WERI-Rb-1 (cell line): ENCODE results near the gene TVP23B.

ENCODE experiments used
- DNase-seq: peaks from one replicate; pipeline ENCODE4 v3.0.0-alpha.2; 2020
- H3K27ac ChIP-seq: fragments of 250-450 bp; sonication (Bioruptor Pico); 2 replicates; pipeline ENCODE4 v1.5.1; 2020; ENCODE audit warnings: mild to moderate bottlenecking, moderate library complexity
- H3K27me3 ChIP-seq: fragments of 250-450 bp; sonication (Bioruptor Pico); 2 replicates; pipeline ENCODE4 v1.5.1; 2021; ENCODE audit warnings: mild to moderate bottlenecking, low read depth, moderate library complexity; ENCODE audit not compliant: insufficient read depth, severe bottlenecking
- H3K36me3 ChIP-seq: fragments of 250-450 bp; sonication (Bioruptor Pico); 2 replicates; pipeline ENCODE4 v1.5.1; 2020; ENCODE audit warnings: mild to moderate bottlenecking, moderate library complexity
- H3K4me3 ChIP-seq: 2 replicates; pipeline ENCODE4 v1.5.1; 2011; ENCODE audit warnings: low read depth, mild to moderate bottlenecking, control low read depth, low read length
- H3K9me3 ChIP-seq: fragments of 250-450 bp; sonication (Bioruptor Pico); 2 replicates; pipeline ENCODE4 v1.5.1; 2021; ENCODE audit warnings: mild to moderate bottlenecking, moderate library complexity; ENCODE audit not compliant: severe bottlenecking
- TF ChIP-seq, protein P1 (sequence below): IDR thresholded peaks from 2 replicates; pipeline ENCODE4 v1.5.1; 2011; ENCODE audit warnings: low read depth, mild to moderate bottlenecking, control low read depth, inconsistent platforms, low read length

The TVP23B gene

GRCh38 chr17:18855831-18856569, 75.0 kb downstream of the TVP23B start:
- H3K27me3 ChIP-seq: no peaks in the 10 kb centered on the region
- DNase-seq: peak; percentile 92
- TF ChIP-seq, protein P1, sequence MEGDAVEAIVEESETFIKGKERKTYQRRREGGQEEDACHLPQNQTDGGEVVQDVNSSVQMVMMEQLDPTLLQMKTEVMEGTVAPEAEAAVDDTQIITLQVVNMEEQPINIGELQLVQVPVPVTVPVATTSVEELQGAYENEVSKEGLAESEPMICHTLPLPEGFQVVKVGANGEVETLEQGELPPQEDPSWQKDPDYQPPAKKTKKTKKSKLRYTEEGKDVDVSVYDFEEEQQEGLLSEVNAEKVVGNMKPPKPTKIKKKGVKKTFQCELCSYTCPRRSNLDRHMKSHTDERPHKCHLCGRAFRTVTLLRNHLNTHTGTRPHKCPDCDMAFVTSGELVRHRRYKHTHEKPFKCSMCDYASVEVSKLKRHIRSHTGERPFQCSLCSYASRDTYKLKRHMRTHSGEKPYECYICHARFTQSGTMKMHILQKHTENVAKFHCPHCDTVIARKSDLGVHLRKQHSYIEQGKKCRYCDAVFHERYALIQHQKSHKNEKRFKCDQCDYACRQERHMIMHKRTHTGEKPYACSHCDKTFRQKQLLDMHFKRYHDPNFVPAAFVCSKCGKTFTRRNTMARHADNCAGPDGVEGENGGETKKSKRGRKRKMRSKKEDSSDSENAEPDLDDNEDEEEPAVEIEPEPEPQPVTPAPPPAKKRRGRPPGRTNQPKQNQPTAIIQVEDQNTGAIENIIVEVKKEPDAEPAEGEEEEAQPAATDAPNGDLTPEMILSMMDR: no peak
- peak overlapping the region; percentile 72 for H3K4me3 ChIP-seq
- H3K27ac ChIP-seq: peak overlapping the region; percentile 43; the same call in 1 of the 2 replicates
- H3K9me3 ChIP-seq: no peaks in the 10 kb centered on the region
- H3K36me3 ChIP-seq: peaks cover 10% of the 10 kb centered on the region
